Measurements from ENCODE around the gene TRO. TPM values are rescaled to one million over a fixed set of nuclear protein-coding genes. Genes with fewer than 3 reads are reported as not detected.
A peak's percentile ranks its signal among the peaks of the same experiment; 100 is the strongest.

Gene TRO
- total RNA-seq = 11.1 TPM

- DNase-seq (ENCODE audit: low spot score) = no peak
These were observed at the start of gene TRO for GRCh38 chrX:54920610-54921426. TSS of gene TRO (plus strand) at chrX:54920824. CDS start at chrX:54922247, 1,423 bp downstream.

- no peak for DNase-seq (ENCODE audit: low spot score)
These were observed 34.9 kb upstream of the TRO start for GRCh38 chrX:54885740-54886139.

- DNase-seq (ENCODE audit: low spot score) = peak; percentile 42
These were observed 29.1 kb upstream of the TRO start for GRCh38 chrX:54891573-54891972.

- DNase-seq (ENCODE audit: low spot score) = no peak
These were observed 26.5 kb upstream of the TRO start for GRCh38 chrX:54894159-54894558.

- no peak for DNase-seq (ENCODE audit: low spot score)
These were observed 10.7 kb upstream of the TRO start for GRCh38 chrX:54909941-54910340.

- peak; percentile 43 for DNase-seq (ENCODE audit: low spot score)
These were observed 900 bp downstream of the TRO start for GRCh38 chrX:54921427-54922021.

GRCh38 chrX:54922547-54922946 lies 1.9 kb downstream of the TRO start:
- DNase-seq (ENCODE audit: low spot score) = no peak

- DNase-seq (ENCODE audit: low spot score) = no peak
These were observed 2.8 kb downstream of the TRO start for GRCh38 chrX:54923376-54923775.

GRCh38 chrX:54926978-54927377 lies 6.4 kb downstream of the TRO start:
- no peak for DNase-seq (ENCODE audit: low spot score)

GRCh38 chrX:54928876-54929275 lies 8.3 kb downstream of the TRO start:
- no peak for DNase-seq (ENCODE audit: low spot score)

GRCh38 chrX:54930291-54931049 lies 9.8 kb downstream of the TRO start:
- DNase-seq (ENCODE audit: low spot score) = no peak

GRCh38 chrX:54931107-54931506 lies 10.5 kb downstream of the TRO start:
- DNase-seq (ENCODE audit: low spot score) = no peak

- DNase-seq (ENCODE audit: low spot score) = no peak
These were observed 12.7 kb downstream of the TRO start for GRCh38 chrX:54933150-54933826.

- no peak for DNase-seq (ENCODE audit: low spot score)
These were observed 13.4 kb downstream of the TRO start for GRCh38 chrX:54934058-54934457.

- no peak for DNase-seq (ENCODE audit: low spot score)
These were observed 14.3 kb downstream of the TRO start for GRCh38 chrX:54934890-54935289.

- DNase-seq (ENCODE audit: low spot score) = no peak
These were observed 14.7 kb downstream of the TRO start for GRCh38 chrX:54935306-54935705.

- no peak for DNase-seq (ENCODE audit: low spot score)
These were observed 16.8 kb downstream of the TRO start for GRCh38 chrX:54937416-54937815.

GRCh38 chrX:54944816-54945215 lies 24.2 kb downstream of the TRO start:
- no peak for DNase-seq (ENCODE audit: low spot score)

GRCh38 chrX:54945224-54945623 lies 24.6 kb downstream of the TRO start:
- no peak for DNase-seq (ENCODE audit: low spot score)

GRCh38 chrX:54950730-54951375 lies 30.2 kb downstream of the TRO start:
- no peak for DNase-seq (ENCODE audit: low spot score)

GRCh38 chrX:54961750-54962149 lies 41.1 kb downstream of the TRO start:
- no peak for DNase-seq (ENCODE audit: low spot score)

Measured in mucosa of gallbladder (tissue), 1 donor.